Brain microvascular endothelial cell (primary cell): ENCODE measurements around the gene NPNT.

Experiments used
- DNase-seq: peaks from one replicate; pipeline ENCODE4 v3.0.0-alpha.2; 2020
- H3K27ac ChIP-seq: fragments of 250-450 bp; sonication (Bioruptor Pico); 2 replicates; pipeline ENCODE4 v1.5.1; 2020; ENCODE audit warnings: mild to moderate bottlenecking, moderate library complexity
- H3K27me3 ChIP-seq: fragments of 250-450 bp; sonication (Bioruptor Pico); replicated peaks from 2 replicates; pipeline ENCODE4 v1.5.1; 2020; ENCODE audit warnings: mild to moderate bottlenecking
- H3K36me3 ChIP-seq: fragments of 250-450 bp; sonication (Bioruptor Pico); replicated peaks from 2 replicates; pipeline ENCODE4 v1.5.1; 2020; ENCODE audit warnings: mild to moderate bottlenecking
- H3K4me3 ChIP-seq: 2 replicates; pipeline ENCODE4 v1.5.1; 2011; ENCODE audit warnings: low read depth, mild to moderate bottlenecking, control low read depth, low read length, moderate library complexity
- CTCF ChIP-seq: IDR thresholded peaks from 2 replicates; pipeline ENCODE4 v1.5.1; 2011; ENCODE audit warnings: low read depth, mild to moderate bottlenecking, moderate library complexity, low read length, control low read depth, inconsistent platforms; ENCODE audit errors: missing control alignments
- in situ Hi-C: cut with HindIII; loops from 2 replicates; pipeline ENCODE4 v1.10.0; 2017; ENCODE audit warnings: low sequenced_read_pairs, low pct_ligation_motif_present

Gene NPNT

DNA sequence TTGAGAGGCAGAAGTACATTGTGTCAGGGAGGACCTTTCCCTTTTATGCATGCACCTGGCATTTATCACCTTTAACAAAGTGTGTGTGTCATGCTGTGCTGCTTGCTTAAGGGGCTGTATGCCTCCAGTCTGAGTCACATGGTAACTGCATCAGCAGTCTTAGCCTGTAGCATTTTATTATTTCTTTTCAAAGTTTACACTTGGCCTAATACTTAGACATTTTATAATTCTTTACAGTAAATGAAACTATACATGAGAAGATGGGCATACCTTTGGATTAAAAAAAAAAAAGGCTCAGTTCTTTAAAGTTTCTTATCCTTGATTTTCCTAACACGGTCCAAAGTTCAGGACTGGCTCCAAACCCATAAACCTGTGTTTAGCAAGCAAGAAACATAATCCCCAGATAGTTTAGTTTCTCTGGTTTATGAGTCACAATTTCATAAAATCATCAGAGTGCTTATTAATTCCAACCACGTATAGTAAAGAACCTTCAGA is 14.6 kb downstream of the NPNT start:
- no peak for TF ChIP-seq CTCF
- H3K27ac ChIP-seq: no peak overlapping the region
- no peaks in the 10 kb centered on the region for H3K27me3 ChIP-seq
- no peaks in the 10 kb centered on the region for H3K36me3 ChIP-seq
- no peak overlapping the region for H3K4me3 ChIP-seq
- DNase-seq: no peak
- in situ Hi-C loops: no loop called here

- in situ Hi-C loops: no loop called here
Observed at GRCh38 chr4:105911426-105911825, 16.2 kb downstream of the NPNT start.

GRCh38 chr4:105912633-105913032 is 17.4 kb downstream of the NPNT start:
- H3K27ac ChIP-seq: no peak overlapping the region
- H3K27me3 ChIP-seq: no peaks in the 10 kb centered on the region
- no peak overlapping the region for H3K4me3 ChIP-seq
- TF ChIP-seq CTCF: no peak
- H3K36me3 ChIP-seq: no peaks in the 10 kb centered on the region
- in situ Hi-C loops: no loop called here
- no peak for DNase-seq

More at GRCh38 chr4:105911426-105911825, 16.2 kb downstream of the NPNT start:
- H3K4me3 ChIP-seq: no peak overlapping the region
- DNase-seq: no peak
- no peak for TF ChIP-seq CTCF
- no peaks in the 10 kb centered on the region for H3K36me3 ChIP-seq
- no peak overlapping the region for H3K27ac ChIP-seq
- H3K27me3 ChIP-seq: no peaks in the 10 kb centered on the region

GRCh38 chr4:105917171-105917685 is 22.0 kb downstream of the NPNT start:
- no peak for TF ChIP-seq CTCF
- DNase-seq: no peak

DNA sequence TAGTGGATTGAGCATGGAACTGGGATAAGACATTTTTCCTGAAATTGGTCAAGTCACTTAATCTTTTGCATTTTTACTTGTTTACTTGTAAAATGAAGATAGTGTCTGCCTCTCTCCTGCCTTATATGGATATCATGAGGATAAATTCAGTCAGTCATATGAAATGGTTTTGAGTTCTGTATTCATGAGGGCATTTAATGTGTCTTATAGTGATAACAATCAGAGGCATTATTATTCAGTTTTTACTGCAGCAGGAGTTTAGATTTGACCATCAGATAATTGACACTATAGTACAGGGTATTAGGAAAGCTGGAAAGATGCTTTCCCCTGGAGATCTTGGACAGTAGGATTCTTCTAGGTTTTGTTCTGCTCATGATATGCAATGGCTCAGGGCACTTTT is 26.0 kb downstream of the NPNT start:
- no peak for DNase-seq
- in situ Hi-C loops: no loop called here
- Histone ChIP-seq H3K27me3 (no peaks in the 10 kb centered on the region), H3K4me3 (no peak overlapping the region), H3K27ac (no peak overlapping the region), H3K36me3 (no peaks in the 10 kb centered on the region)
- TF ChIP-seq CTCF: no peak

More at GRCh38 chr4:105917171-105917685, 22.0 kb downstream of the NPNT start:
- Histone ChIP-seq H3K36me3 (no peaks in the 10 kb centered on the region), H3K27ac (no peak overlapping the region), H3K4me3 (no peak overlapping the region), H3K27me3 (no peaks in the 10 kb centered on the region)
- in situ Hi-C loops: no loop called here
